Ectodermal cell (in vitro differentiated cells): ENCODE results near the gene KIAA0586.
"Not testable (repeated sequence)": the region's sequence is repeated elsewhere in the genome, so short reads cannot be mapped to it uniquely, and the experiment has no call there.

Experiments used
- H3K27ac ChIP-seq: 2 replicates; pipeline ENCODE4 v1.7.0; 2013; ENCODE audit warnings: mild to moderate bottlenecking, low read depth, low read length; ENCODE audit not compliant: insufficient read depth, poor library complexity, severe bottlenecking
- H3K27me3 ChIP-seq: 2 replicates; pipeline ENCODE4 v1.7.0; 2013; ENCODE audit warnings: mild to moderate bottlenecking, low read length; ENCODE audit not compliant: insufficient read depth, control insufficient read depth, poor library complexity, severe bottlenecking
- H3K36me3 ChIP-seq: one replicate; pipeline ENCODE4 v1.7.0; 2013; ENCODE audit warnings: low read length; ENCODE audit not compliant: control insufficient read depth, insufficient read depth
- H3K4me1 ChIP-seq: one replicate; pipeline ENCODE4 v1.7.0; 2013; ENCODE audit warnings: low read length; ENCODE audit not compliant: control insufficient read depth, insufficient read depth
- H3K4me3 ChIP-seq: 2 replicates; pipeline ENCODE4 v1.7.0; 2013; ENCODE audit warnings: low read depth, low read length, control low read depth; ENCODE audit not compliant: insufficient read depth
- H3K9me3 ChIP-seq: 2 replicates; pipeline ENCODE4 v1.7.0; 2013; ENCODE audit warnings: mild to moderate bottlenecking, low read length, moderate library complexity; ENCODE audit not compliant: control insufficient read depth
- WGBS, 2 experiments: methylation state at CpG; one replicate each; pipeline ENCODE4 v1.1.7; 2013; ENCODE audit warnings: missing lambda C conversion rate in 2 of 2; 5-methylcytosine and 5-hydroxymethylcytosine counted together

The KIAA0586 gene

DNA sequence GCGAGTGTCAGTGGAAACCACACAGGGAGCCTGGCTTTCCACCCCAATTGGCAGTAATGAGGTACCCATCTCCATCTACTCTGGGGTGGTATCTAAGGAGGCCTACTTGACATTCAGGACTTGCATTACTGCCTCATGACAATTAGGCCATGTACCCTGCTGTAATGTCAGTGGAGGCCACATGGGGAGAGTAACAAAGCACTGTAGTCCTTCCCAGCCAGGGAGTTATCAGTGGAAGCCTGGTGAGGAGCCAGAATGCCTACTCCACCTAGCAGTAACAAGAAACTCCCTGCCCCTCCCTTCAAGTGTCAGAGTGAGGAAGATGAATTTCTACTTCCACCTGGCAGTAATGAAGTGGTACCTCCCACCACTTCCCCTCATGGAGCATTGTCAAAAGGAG, 12.7 kb upstream of the KIAA0586 start:
- 85 to 95% methylated on average over 1 of the region's 1 CpG for WGBS, 2 experiments

GRCh38 chr14:58415636-58416547, 11.6 kb upstream of the KIAA0586 start:
- 93 to 94% methylated on average over 10 of the region's 10 CpGs for WGBS, 2 experiments
- no peaks in the 10 kb centered on the region for H3K27me3 ChIP-seq
- H3K4me1 ChIP-seq: peaks cover 7% of the 10 kb centered on the region
- peaks cover 25% of the 10 kb centered on the region for H3K36me3 ChIP-seq
- H3K9me3 ChIP-seq: no peaks in the 10 kb centered on the region
- no peak overlapping the region for H3K4me3 ChIP-seq
- H3K27ac ChIP-seq: no peak overlapping the region

More for the DNA sequence above, 12.7 kb upstream of the KIAA0586 start:
- Histone ChIP-seq H3K27ac (no peak overlapping the region), H3K4me1 (peaks cover 7% of the 10 kb centered on the region), H3K27me3 (no peaks in the 10 kb centered on the region), H3K36me3 (peaks cover 32% of the 10 kb centered on the region), H3K9me3 (no peaks in the 10 kb centered on the region), H3K4me3 (no peak overlapping the region)

DNA sequence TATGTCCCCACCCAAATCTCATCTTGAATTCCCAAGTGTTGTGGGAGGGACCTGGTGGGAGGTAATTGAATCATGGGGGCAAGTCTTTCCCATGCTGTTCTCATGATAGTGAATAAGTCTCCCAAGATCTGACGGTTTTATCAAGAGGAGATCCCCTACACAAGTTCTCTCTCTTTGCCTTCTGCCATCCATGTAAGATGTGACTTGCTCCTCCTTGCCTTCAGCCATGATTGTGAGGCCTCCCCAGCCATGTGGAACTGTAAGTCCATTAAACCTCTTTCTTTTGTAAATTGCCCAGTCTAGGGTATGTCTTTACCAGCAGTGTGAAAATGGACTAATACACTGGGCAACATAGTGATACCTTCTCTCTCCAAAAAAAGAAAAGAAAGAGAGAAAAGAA, 10.6 kb upstream of the KIAA0586 start:
- peaks cover 25% of the 10 kb centered on the region for H3K36me3 ChIP-seq
- 87 to 91% methylated on average over 1 of the region's 1 CpG for WGBS, 2 experiments
- not testable (repeated sequence) for H3K27ac ChIP-seq, H3K27me3 ChIP-seq, H3K4me1 ChIP-seq, H3K9me3 ChIP-seq, H3K4me3 ChIP-seq

- peak overlapping the region; percentile 83 for H3K27ac ChIP-seq
- no peaks in the 10 kb centered on the region for H3K27me3 ChIP-seq
- peaks cover 7% of the 10 kb centered on the region for H3K4me1 ChIP-seq
- 1% methylated on average over 35 of the region's 35 CpGs for WGBS, 2 experiments
- peaks cover 2% of the 10 kb centered on the region for H3K36me3 ChIP-seq
- no peaks in the 10 kb centered on the region for H3K9me3 ChIP-seq
- H3K4me3 ChIP-seq: peak overlapping the region; percentile 98
Observed at GRCh38 chr14:58426670-58427280, 744 bp upstream of the KIAA0586 start.

- Histone ChIP-seq H3K27ac (peak overlapping the region; percentile 82), H3K4me3 (peak overlapping the region; percentile 98), H3K9me3 (no peaks in the 10 kb centered on the region), H3K27me3 (no peaks in the 10 kb centered on the region), H3K4me1 (peaks cover 7% of the 10 kb centered on the region), H3K36me3 (peaks cover 2% of the 10 kb centered on the region)
- 0 to 1% methylated on average over 9 of the region's 10 CpGs for WGBS, 2 experiments
Observed at GRCh38 chr14:58428118-58428683, 682 bp downstream of the KIAA0586 start.

DNA sequence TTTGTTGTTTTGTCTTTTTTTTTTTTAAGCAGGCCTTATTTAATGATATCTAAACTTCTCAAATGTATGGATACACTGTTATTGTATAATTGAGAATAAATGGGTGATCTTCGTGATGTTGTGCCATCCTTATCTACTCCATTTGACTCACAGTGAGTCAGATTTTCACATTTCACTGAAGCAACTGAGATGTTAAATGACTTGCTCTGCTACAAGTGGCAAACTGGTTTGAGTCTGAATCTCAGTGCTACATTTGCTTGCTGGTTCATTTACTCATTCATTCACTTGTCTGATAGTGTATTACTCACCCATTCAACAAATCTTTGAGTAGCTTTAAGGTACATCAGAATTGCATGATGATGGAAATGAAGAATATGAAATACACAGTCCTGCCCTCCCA, 2.6 kb downstream of the KIAA0586 start:
- Histone ChIP-seq H3K27me3 (no peaks in the 10 kb centered on the region), H3K4me3 (no peak overlapping the region), H3K36me3 (no peaks in the 10 kb centered on the region), H3K4me1 (peaks cover 7% of the 10 kb centered on the region), H3K9me3 (no peaks in the 10 kb centered on the region), H3K27ac (no peak overlapping the region)
- 75 to 88% methylated on average over 1 of the region's 1 CpG for WGBS, 2 experiments

GRCh38 chr14:58439476-58439875, 12.0 kb downstream of the KIAA0586 start:
- WGBS, 2 experiments: 95 to 96% methylated on average over 5 of the region's 5 CpGs
- Histone ChIP-seq H3K4me1 (no peaks in the 10 kb centered on the region), H3K9me3 (no peaks in the 10 kb centered on the region), H3K36me3 (peaks cover 11% of the 10 kb centered on the region), H3K27me3 (no peaks in the 10 kb centered on the region), H3K27ac (no peak overlapping the region), H3K4me3 (no peak overlapping the region)

DNA sequence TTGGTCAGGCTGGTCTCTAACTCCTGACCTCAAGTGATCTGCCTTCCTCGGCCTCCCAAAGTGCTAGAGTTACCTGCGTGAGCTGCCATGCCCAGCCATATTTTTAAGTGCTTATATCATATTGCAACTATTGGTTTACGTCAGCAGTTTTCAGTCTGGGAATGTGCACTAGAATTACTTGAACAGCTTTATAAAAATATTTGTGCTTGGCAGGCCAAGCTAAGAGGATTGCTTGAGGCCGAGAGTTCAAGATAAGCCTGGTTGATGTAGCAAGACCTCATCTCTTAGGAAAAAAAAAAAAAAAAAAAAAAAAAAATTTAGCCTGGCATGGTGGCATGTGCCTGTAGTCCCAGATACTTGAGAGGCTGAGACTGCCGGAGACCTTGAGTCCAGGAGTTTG, 17.1 kb downstream of the KIAA0586 start:
- H3K9me3 ChIP-seq: no peaks in the 10 kb centered on the region
- no peak overlapping the region for H3K27ac ChIP-seq
- H3K4me1 ChIP-seq: no peaks in the 10 kb centered on the region
- H3K27me3 ChIP-seq: no peaks in the 10 kb centered on the region
- 90 to 94% methylated on average over 5 of the region's 5 CpGs for WGBS, 2 experiments
- H3K4me3 ChIP-seq: no peak overlapping the region
- peaks cover 15% of the 10 kb centered on the region for H3K36me3 ChIP-seq

DNA sequence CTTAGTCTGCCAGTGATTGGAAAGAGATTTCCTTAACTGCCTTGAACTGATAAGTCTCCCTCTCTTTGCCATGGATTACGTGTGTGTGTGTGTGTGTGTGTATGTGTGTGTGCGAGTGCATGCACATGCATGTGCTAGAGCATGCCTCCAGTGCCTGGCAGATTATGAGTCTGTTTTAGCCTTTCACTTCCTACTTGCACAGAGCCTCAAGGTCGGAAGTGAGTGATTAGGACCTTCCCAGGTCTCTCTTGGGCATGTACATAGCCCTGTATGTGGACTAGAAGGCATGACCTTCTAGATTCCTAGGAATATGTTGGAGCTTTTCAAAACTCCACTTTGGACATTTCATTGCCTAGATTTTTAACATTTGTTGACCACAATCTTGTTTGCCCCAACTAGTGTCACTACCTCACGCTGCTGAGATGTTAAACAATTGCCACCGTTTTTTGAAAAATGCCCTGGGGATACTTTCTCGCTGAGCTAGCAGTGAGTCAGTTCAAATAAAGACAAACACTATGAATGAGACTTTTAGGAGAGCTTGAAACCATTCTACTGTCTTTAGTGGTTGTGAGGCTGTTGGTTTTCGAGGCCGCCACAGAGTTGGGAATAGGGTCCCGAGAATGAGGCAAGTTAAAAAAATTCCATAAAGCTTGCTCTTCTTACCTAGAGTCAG, 28.2 kb downstream of the KIAA0586 start:
- 88 to 92% methylated on average over 7 to 8 of the region's 9 CpGs for WGBS, 2 experiments
- no peak overlapping the region for H3K4me3 ChIP-seq
- no peaks in the 10 kb centered on the region for H3K9me3 ChIP-seq
- no peaks in the 10 kb centered on the region for H3K4me1 ChIP-seq
- no peaks in the 10 kb centered on the region for H3K27me3 ChIP-seq
- no peak overlapping the region for H3K27ac ChIP-seq
- H3K36me3 ChIP-seq: no peaks in the 10 kb centered on the region

DNA sequence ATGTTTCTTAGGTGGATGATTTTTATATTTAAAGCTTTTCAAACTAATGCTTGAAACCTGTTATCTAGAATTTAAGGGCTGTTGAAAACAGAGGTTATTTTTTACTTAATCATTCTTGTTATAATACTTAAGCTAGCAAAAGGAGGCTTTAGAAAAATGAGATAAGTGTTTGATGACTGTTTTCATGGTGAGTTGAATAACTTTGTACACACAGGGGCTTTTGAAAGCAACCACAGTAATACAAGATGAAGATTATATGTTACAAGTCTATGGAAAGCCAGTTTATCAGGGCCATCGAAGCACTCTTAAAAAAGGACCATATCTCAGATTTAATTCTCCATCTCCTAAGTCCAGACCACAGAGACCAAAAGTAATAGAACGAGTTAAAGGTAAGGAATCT, 33.3 kb downstream of the KIAA0586 start:
- Histone ChIP-seq H3K4me1 (no peaks in the 10 kb centered on the region), H3K27me3 (no peaks in the 10 kb centered on the region), H3K36me3 (peaks cover 6% of the 10 kb centered on the region), H3K4me3 (no peak overlapping the region), H3K9me3 (no peaks in the 10 kb centered on the region), H3K27ac (no peak overlapping the region)
- 90% methylated on average over 1 of the region's 2 CpGs; no CpG with 5 or more reads in 1 of the 2 experiments for WGBS, 2 experiments
